GM23248 (cell line): ENCODE measurements around the gene FIGNL1. TPM values are rescaled to one million over a fixed set of nuclear protein-coding genes. Genes with fewer than 3 reads are reported as not detected.

Source experiments
- DNase-seq: peaks from one replicate; pipeline ENCODE4 v3.0.0-alpha.2; 2015
- H2AFZ ChIP-seq: fragments of 200-600 bp; sonication (generic); 2 replicates; pipeline ENCODE4 v1.6.1; 2016; ENCODE audit warnings: antibody characterized with exemption
- H3F3A ChIP-seq: fragments of 200-600 bp; sonication (generic); 2 replicates; pipeline ENCODE4 v1.6.1; 2016; ENCODE audit warnings: mild to moderate bottlenecking, antibody characterized with exemption, mixed run types; ENCODE audit not compliant: insufficient read depth
- H3K27ac ChIP-seq: fragments of 200-600 bp; sonication (generic); 2 replicates; pipeline ENCODE4 v1.5.1; 2016; ENCODE audit warnings: mild to moderate bottlenecking
- H3K27me3 ChIP-seq: fragments of 200-600 bp; sonication (generic); replicated peaks from 2 replicates; pipeline ENCODE4 v1.6.1; 2016; ENCODE audit warnings: mild to moderate bottlenecking; ENCODE audit not compliant: insufficient read depth
- H3K36me3 ChIP-seq: fragments of 200-600 bp; sonication (generic); 2 replicates; pipeline ENCODE4 v1.6.1; 2016; ENCODE audit warnings: low read depth, mild to moderate bottlenecking
- H3K4me1 ChIP-seq: fragments of 200-600 bp; sonication (generic); 2 replicates; pipeline ENCODE4 v1.6.1; 2016; ENCODE audit warnings: mild to moderate bottlenecking; ENCODE audit not compliant: insufficient read depth
- H3K4me2 ChIP-seq: fragments of 200-600 bp; sonication (generic); one replicate; pipeline ENCODE4 v1.6.1; 2016; ENCODE audit warnings: mild to moderate bottlenecking; ENCODE audit not compliant: unreplicated experiment
- H3K4me3 ChIP-seq: fragments of 200-600 bp; sonication (generic); 2 replicates; pipeline ENCODE4 v1.5.1; 2016; ENCODE audit warnings: mild to moderate bottlenecking
- H3K79me2 ChIP-seq: fragments of 200-600 bp; sonication (generic); 2 replicates; pipeline ENCODE4 v1.6.1; 2016; ENCODE audit warnings: mild to moderate bottlenecking; ENCODE audit not compliant: insufficient read depth
- H3K9ac ChIP-seq: fragments of 200-600 bp; sonication (generic); 2 replicates; pipeline ENCODE4 v1.6.1; 2016; ENCODE audit warnings: mild to moderate bottlenecking
- H3K9me2 ChIP-seq: fragments of 200-600 bp; sonication (generic); 2 replicates; pipeline ENCODE4 v1.6.1; 2016; ENCODE audit warnings: mixed run types, mild to moderate bottlenecking, moderate library complexity; ENCODE audit not compliant: insufficient read depth
- H3K9me3 ChIP-seq: fragments of 200-600 bp; sonication (generic); one replicate; pipeline ENCODE4 v1.6.1; 2017; ENCODE audit warnings: low read depth
- H4K20me1 ChIP-seq: fragments of 200-600 bp; sonication (generic); 2 replicates; pipeline ENCODE4 v1.6.0; 2016; ENCODE audit not compliant: insufficient read depth
- EZH2 ChIP-seq: fragments of 200-600 bp; sonication (generic); IDR thresholded peaks from 2 replicates; pipeline ENCODE4 v1.6.1; 2018; ENCODE audit warnings: antibody characterized with exemption, mild to moderate bottlenecking; ENCODE audit not compliant: insufficient read depth, poor library complexity, severe bottlenecking
- EZH2phosphoT487 ChIP-seq: fragments of 200-600 bp; sonication (generic); IDR thresholded peaks from 2 replicates; pipeline ENCODE4 v1.6.1; 2018; ENCODE audit warnings: antibody characterized with exemption, moderate library complexity, mild to moderate bottlenecking, low read depth; ENCODE audit not compliant: insufficient read depth
- WGBS, 2 experiments: methylation state at CpG; one replicate each; pipeline ENCODE4 v1.1.6; 2015 to 2017; ENCODE audit warnings: low lambda C conversion rate in 2 of 2, low coverage in 1 of 2; ENCODE audit errors: missing lambda C conversion rate in 2 of 2; 5-methylcytosine and 5-hydroxymethylcytosine counted together
- in situ Hi-C: fragments of 300-500 bp; cut with MboI; formaldehyde crosslinking; loops from 2 replicates; pipeline ENCODE4 v1.15.0; 2020
- polyA plus RNA-seq: library from polyadenylated mRNA; unstranded; fragments of >200 nt; fragmentation: Nextera tagmentation; extraction: Ambion mirVana; gene quantifications from 2 replicates; pipeline ENCODE4 v1.2.1, GENCODE V29; 2016
- total RNA-seq: library from RNA; depleted of rRNA; stranded (reverse); fragments of >200 nt; shearing (Covaris generic); gene quantifications from 2 replicates; pipeline ENCODE4 v1.2.3, GENCODE V29; 2014

FIGNL1 gene
- total and polyA plus RNA-seq, 2 experiments from 2014 or later, result 8.4 to 20.2 TPM

DNA sequence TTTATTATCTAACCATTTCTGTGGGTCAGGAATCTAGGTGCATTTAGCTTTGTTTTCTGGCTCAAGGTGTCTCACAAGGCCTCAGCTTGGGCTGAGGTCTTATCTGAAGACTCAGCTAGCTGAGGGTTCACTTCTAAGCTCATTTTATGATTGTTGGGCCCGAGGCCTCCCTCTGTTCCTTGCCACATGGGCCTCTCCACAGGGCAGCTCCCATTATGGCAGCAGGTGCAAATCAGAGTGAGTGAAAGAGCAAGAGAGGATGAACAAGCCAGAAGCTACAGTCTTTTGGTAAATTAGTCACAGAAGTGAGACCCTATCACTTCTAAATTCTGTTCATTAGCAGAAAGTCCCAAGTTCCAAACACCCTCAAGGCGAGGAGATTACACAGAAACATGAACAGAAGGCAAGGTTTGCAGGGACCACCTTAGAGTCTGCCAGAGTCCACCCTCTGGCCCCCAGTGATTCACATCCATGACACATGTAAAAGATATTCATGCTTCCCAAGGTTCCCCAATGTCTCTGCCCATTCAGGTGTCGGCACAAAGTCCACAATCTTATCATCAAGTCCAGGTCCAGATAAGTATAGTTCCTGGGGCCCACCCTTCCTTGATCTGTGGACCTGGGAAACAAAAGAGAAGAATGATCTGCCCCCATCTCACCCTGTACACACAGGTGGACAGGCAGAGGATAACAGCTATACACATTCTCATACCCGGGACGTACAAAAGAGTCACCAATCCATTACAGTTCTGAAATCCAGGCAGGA, 23.7 kb downstream of the FIGNL1 start:
- H3K36me3 ChIP-seq, result no peaks in the 10 kb centered on the region
- no peak overlapping the region for H2AFZ ChIP-seq
- no peak overlapping the region for H3K4me3 ChIP-seq
- no peak overlapping the region for H3K9ac ChIP-seq
- TF ChIP-seq EZH2phosphoT487 (no peak), EZH2 (no peak)
- no peaks in the 10 kb centered on the region for H3K9me3 ChIP-seq
- H3K4me2 ChIP-seq, result no peak overlapping the region
- in situ Hi-C loops, result no loop called here
- no peaks in the 10 kb centered on the region for H3K4me1 ChIP-seq
- no peak overlapping the region for H3K27ac ChIP-seq
- H3F3A ChIP-seq, result no peaks in the 10 kb centered on the region
- H4K20me1 ChIP-seq, result no peaks in the 10 kb centered on the region
- WGBS, 2 experiments, result 86 to 92% methylated on average over 5 of the region's 5 CpGs
- H3K79me2 ChIP-seq, result no peaks in the 10 kb centered on the region
- no peaks in the 10 kb centered on the region for H3K27me3 ChIP-seq
- DNase-seq, result no peak
- no peaks in the 10 kb centered on the region for H3K9me2 ChIP-seq

DNA sequence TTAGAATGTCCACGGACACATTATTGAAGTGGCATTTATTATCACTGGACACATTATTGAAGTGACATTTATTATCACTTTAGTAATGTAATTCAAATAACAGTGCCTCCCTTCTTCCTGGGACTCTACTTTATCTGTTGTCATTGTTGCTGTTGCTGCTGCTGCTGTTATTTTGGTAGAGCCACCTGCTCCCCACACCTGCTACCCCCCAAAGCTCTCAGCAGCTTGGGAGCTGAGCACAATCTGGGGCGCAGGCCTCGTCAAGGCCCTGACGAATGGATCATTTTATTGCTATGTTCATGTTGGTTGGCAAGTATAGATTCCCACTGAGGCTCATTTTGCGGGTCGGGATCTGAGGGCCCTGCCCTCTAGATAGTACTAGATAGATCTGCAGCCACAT, 24.8 kb downstream of the FIGNL1 start:
- no peak for TF ChIP-seq EZH2phosphoT487
- no peak for TF ChIP-seq EZH2
- Histone ChIP-seq H3K9me2 (no peaks in the 10 kb centered on the region), H3K27ac (no peak overlapping the region), H4K20me1 (no peaks in the 10 kb centered on the region), H3K27me3 (no peaks in the 10 kb centered on the region), H3K4me3 (no peak overlapping the region), H3K4me1 (no peaks in the 10 kb centered on the region), H3K9me3 (no peaks in the 10 kb centered on the region), H2AFZ (no peak overlapping the region), H3F3A (no peaks in the 10 kb centered on the region), H3K4me2 (no peak overlapping the region), H3K9ac (no peak overlapping the region), H3K36me3 (no peaks in the 10 kb centered on the region), H3K79me2 (no peaks in the 10 kb centered on the region)
- WGBS, 2 experiments, result 75 to 78% methylated on average over 6 of the region's 6 CpGs
- in situ Hi-C loops, result no loop called here
- no peak for DNase-seq

DNA sequence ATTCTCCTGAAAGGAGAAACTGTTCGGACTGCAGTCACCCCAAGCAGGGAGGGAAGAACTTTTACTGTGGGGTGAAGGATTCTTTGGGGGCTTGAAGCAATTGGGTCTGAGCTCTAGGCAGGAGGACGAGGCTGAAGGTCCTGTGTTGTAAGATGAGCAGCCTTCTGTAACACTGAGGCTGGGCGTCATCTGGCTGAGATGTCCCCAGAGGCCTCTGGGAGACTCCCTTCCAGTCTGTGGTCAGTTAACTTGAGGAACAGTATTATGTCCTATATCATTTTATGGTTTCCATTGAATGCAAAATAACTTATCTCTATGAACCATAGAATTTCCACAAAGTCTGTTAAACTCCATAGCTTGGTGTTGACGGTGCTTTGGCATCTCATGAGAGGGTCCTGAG, 26.3 kb downstream of the FIGNL1 start:
- Histone ChIP-seq H4K20me1 (no peaks in the 10 kb centered on the region), H3K4me2 (no peak overlapping the region), H3K79me2 (no peaks in the 10 kb centered on the region), H3K27ac (no peak overlapping the region), H3K9me2 (no peaks in the 10 kb centered on the region), H3F3A (no peaks in the 10 kb centered on the region), H2AFZ (no peak overlapping the region), H3K36me3 (no peaks in the 10 kb centered on the region), H3K4me1 (no peaks in the 10 kb centered on the region), H3K4me3 (no peak overlapping the region), H3K9ac (no peak overlapping the region), H3K27me3 (no peaks in the 10 kb centered on the region), H3K9me3 (no peaks in the 10 kb centered on the region)
- in situ Hi-C loops, result no loop called here
- TF ChIP-seq EZH2phosphoT487 (no peak), EZH2 (no peak)
- 38 to 40% methylated on average over 4 of the region's 4 CpGs for WGBS, 2 experiments
- no peak for DNase-seq

DNA sequence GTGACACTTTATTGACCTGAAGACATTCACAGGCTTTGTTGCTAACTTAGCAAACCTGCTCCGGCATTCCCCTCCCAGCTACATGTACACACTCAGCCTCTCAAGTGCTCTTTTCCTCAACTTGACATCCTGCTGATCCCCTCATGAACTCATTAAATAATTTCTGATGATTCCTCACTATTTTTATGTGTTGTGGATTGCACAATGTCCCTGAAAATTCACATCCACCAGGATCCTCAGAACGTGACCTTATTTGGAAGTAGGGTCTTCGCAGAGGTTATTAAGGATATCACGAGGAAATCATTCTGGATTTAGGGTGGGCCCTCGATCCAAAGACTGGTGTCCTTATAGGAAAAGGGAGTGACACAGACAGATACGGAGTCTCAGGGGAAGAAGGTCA, 27.3 kb downstream of the FIGNL1 start:
- H3K9ac ChIP-seq, result no peak overlapping the region
- no peaks in the 10 kb centered on the region for H3K79me2 ChIP-seq
- no peaks in the 10 kb centered on the region for H3K27me3 ChIP-seq
- no peak overlapping the region for H3K27ac ChIP-seq
- no peak overlapping the region for H3K4me3 ChIP-seq
- no peak overlapping the region for H2AFZ ChIP-seq
- TF ChIP-seq EZH2, result no peak
- TF ChIP-seq EZH2phosphoT487, result no peak
- in situ Hi-C loops, result no loop called here
- DNase-seq, result no peak
- H4K20me1 ChIP-seq, result no peaks in the 10 kb centered on the region
- no peaks in the 10 kb centered on the region for H3K36me3 ChIP-seq
- no peaks in the 10 kb centered on the region for H3K9me3 ChIP-seq
- no peaks in the 10 kb centered on the region for H3K4me1 ChIP-seq
- no peaks in the 10 kb centered on the region for H3K9me2 ChIP-seq
- H3F3A ChIP-seq, result no peaks in the 10 kb centered on the region
- WGBS, 2 experiments, result 75 to 80% methylated on average over 6 of the region's 6 CpGs
- no peak overlapping the region for H3K4me2 ChIP-seq
